ENCODE measurements around the gene THSD8. TPM values are rescaled to one million over a fixed set of nuclear protein-coding genes. Genes with fewer than 3 reads are reported as not detected.

THSD8 gene
- total and polyA plus RNA-seq, 2 of the 8 experiments (the other 6 are each of a cell fraction or from before 2014, with no cell fraction given): 8.2 to 42.3 TPM

- TF ChIP-seq CHD7 (IDR thresholded peaks at IDR 0.05; ENCODE audit: insufficient replicate concordance, low read length): no peak
- peak; percentile 75; the same call in 1 of the 2 replicates for TF ChIP-seq POLR2AphosphoS5 (IDR thresholded peaks at IDR 0.05; ENCODE audit: low read depth, low read length)
- no peak for TF ChIP-seq RXRA (IDR thresholded peaks at IDR 0.05; ENCODE audit: insufficient read depth, low read depth, low read length)
- TF ChIP-seq ATF2 (IDR thresholded peaks at IDR 0.05; ENCODE audit: low read length): no peak
- TF ChIP-seq CTBP2 (IDR thresholded peaks at IDR 0.05; ENCODE audit: borderline replicate concordance, insufficient read depth, insufficient read length, low read length): no peak
- TF ChIP-seq PHF8 (conservative IDR thresholded peaks at IDR 0.05; ENCODE audit: low read depth, low read length): peak; percentile 90
Observed at GRCh38 chr19:12806242-12807081, 4.6 kb downstream of the THSD8 start, which contains the start of gene RNASEH2A (continued).

Data from H1 (cell line).